NCI-H2227 (cell line): ENCODE measurements around the gene SPRED1.
"Not testable (repeated sequence)": the region's sequence is repeated elsewhere in the genome, so short reads cannot be mapped to it uniquely, and the experiment has no call there.

Experiments used
- DNase-seq: peaks from one replicate; lab custom pipeline; 2025; ENCODE audit not compliant: unreplicated experiment; lab: John Stamatoyannopoulos, UW

SPRED1 gene

DNA sequence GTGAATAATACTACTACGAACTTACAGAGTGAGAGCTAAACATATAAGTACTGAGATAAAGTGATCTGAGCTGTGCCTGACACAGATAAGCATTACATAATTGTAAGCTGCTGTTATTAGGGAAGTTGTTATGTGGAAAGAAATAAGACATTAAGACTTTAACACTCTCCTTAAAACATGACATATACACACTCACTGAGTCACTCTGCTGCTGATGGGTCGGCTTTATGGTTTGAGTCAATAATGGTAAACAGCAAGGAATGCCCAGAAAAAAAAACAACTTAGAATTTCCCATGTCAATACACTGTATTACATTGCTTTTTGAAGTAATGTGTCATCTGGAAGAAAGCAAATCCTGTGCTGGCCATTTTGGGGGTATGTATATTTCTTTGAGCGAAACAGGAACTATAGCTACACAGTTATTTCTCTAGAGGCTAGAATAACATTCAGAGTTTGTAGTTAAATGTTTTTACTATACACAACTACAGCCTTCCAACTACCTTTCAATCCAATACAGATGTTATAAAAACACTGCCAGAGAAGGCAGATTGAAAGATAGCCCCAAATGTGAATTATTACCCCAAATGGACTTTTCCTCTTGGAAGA is 22.8 kb upstream of the SPRED1 start:
- no peak for DNase-seq

GRCh38 chr15:38231436-38231835 is 21.2 kb upstream of the SPRED1 start:
- no peak for DNase-seq

GRCh38 chr15:38237021-38237420 is 15.6 kb upstream of the SPRED1 start:
- DNase-seq = not testable (repeated sequence)

DNA sequence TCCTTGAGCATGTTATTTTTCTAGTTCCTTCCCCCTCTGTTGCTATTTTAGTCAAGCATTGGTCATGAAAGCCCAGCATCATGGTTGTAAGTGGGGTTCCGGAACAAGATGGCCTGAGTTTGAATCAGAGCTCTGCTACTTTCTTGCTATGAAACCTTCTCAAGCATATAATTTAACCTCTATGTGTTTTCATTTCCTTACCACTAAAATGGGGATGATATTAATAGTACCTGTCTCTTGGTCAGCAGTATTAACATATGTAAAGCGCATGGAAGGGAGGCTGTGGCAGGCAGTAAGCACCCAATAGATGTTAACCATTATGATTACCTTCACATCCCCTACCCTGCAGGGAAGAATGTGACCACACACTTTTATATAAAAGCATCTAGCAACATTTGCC is 14.3 kb upstream of the SPRED1 start:
- no peak for DNase-seq

- DNase-seq = no peak
Observed at GRCh38 chr15:38242055-38242454, 10.6 kb upstream of the SPRED1 start.

DNA sequence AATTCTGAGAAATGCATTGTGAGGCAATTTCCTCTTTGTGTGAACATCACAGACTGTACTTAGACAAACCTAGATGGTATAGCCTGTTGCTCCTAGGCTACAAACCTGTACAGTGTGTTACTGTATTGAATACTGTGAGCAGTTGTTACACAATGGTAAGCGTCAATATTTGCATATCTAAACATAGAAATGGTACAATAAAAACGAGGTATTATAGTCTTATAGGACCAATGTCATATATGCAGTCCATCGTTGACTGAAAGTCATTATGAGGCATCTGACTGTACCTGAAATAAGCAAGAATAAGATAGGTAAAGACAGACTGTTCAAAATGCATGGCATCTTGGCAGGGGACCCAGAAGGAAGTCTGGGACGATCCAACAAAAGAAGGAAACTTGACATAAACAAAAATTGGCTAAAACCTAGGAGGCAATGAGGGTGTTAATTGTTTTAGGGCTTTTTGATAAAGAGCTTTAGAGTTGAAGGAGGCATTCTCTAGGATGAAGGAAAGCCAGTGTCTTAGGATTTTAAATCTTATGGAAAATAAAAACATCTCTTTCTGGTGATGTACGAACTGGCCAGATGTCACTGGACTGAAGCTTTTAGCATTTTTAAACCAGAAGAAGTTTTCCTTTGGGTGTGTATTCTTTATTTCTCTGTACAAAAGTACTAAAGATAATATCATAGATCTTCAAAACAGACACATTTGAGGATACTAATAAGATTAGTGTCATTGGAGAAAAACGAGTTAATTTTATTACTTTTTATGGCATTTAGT is 9.2 kb upstream of the SPRED1 start:
- no peak for DNase-seq

DNA sequence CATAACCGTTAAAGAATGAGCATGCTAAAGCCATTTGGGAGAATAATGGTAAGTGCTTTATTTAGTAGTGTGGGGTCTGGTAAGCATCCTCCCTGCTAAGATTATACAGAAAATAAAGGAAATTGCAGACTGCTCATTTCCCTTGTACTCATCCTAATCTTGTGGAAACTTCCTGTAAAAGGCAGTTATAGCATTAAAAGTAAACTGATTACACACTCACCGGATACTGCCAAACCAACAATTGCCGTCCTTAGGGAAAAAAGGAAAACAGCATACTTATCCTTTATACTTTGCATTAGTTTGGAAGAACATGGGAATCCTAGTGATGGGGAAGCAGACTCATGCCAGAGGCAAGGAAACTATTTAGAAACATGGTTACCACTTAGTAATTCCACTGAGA is 5.3 kb upstream of the SPRED1 start:
- DNase-seq = no peak

GRCh38 chr15:38253351-38253781 is 730 bp downstream of the SPRED1 start:
- DNase-seq = no peak

- DNase-seq = peak; percentile 53
Observed at GRCh38 chr15:38254051-38254883, 1.6 kb downstream of the SPRED1 start.

- no peak for DNase-seq
Observed at GRCh38 chr15:38255690-38256089, 3.1 kb downstream of the SPRED1 start.

- DNase-seq = no peak
Observed at GRCh38 chr15:38257676-38258075, 5.0 kb downstream of the SPRED1 start.

DNA sequence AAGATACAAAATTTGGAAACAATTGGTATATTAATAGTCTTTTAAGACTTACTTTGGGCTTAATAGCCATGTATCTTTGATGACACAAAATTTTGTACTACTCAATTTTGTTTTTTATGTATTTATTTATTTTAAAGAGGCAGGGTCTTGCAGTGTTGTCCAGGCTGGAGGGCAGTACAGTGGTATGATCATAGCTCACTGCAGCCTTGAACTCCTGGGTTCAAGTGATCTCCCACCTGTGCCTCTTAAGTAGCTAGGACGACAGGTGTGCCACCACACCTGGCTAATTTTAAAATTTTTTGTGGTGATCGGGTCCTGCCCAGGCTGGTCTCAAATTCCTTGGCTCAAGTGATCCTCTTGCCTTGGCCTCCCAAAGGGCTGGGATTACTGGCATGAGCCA is 6.5 kb downstream of the SPRED1 start:
- DNase-seq = no peak

GRCh38 chr15:38260077-38260476 is 7.4 kb downstream of the SPRED1 start:
- no peak for DNase-seq

DNA sequence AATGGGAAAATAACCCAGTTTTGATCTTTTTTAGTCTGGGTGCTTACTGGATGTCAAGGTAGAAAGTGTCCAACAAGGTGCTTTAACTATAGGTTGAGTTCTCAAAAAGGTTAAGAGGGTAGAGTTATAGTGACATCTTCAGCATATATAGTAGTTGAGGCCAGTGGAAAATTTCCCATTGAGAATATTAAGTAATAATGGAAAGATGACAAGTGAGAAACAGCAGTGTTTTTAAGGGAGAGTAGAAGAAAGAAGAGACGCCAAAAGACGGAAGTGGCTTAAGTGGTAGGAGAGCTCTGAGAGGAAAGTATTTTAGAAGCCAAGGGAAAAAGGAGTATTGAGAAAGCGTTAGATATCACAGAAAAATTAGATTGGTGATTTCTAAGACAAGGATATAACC is 10.6 kb downstream of the SPRED1 start:
- no peak for DNase-seq

DNA sequence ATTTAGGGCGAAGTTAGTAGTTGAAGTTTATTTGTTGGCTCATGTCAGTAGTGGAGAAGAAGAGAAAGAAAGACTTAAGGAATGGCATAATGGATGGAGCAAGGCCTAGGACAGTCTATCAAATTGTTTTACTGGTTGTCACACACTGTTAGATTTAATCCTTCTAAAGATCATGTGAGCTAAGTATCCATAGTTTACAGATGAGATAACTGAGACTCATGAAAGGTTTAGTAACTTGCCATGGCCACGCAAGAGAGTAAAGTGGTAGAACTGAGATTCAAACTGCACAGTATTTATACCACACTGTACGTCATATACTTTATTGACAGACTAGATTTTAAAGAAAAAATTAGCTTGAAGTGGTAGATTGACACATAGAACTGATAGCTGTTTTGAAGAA is 11.4 kb downstream of the SPRED1 start:
- DNase-seq = no peak

DNA sequence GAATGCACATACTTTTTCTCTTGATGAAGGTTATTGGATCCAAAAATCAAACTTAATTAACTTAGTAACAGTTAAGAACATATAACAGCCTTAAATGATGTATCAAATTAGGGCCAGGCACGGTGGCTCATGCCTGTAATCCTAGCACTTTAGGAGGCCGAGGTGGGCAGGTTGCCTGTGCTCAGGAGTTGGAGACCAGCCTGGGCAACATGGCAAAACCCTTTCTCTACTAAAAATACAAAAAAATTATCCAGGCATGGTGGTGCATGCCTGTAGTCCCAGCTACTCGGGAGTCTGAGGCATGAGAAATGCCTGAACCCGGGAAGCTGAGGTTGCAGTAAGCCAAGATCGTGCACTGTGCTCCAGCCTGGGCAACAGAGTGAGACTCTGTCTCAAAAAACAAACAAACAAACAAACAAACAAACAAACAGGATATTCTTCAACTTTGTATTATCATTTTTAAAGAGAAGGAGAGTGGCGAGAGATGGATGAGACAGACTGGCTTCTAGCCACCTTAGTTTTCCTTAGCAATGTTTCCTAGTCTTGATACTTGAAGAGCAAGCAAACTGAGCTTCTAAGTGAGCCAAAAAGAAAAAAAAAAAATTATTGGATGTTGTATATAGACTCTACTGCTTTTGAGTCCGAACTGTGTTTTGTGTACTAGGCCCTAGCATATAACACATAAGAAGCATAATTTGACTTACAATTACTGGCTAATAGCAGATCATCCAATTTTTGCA is 13.8 kb downstream of the SPRED1 start:
- no peak for DNase-seq

DNA sequence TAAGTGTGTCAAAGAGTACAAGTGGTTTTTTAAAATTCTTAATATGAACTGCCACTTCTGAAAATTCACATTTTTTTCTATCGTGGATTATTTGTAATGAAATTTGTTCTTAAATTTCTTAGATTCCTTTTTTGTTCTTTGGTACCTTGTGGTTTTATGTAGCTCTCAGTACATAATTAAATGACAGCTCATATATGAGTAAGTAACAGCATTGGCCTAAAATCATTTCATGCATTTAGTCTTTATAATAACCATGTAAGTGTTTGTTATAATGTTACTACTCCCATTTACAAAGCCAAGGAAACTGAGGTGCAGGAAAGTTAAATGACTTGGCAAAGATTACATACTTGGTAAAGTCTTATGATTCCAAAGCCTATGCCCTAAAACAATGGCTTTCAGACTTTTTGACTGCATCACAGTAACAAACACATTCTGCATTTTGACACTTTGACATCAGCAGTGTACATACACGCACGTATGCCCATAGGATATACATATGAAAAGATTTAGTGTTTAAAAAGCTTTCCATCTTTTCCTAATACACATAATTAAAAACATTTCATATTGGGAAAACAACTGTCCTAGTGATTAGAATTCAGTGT is 14.9 kb downstream of the SPRED1 start:
- no peak for DNase-seq

GRCh38 chr15:38271144-38271543 is 18.5 kb downstream of the SPRED1 start:
- no peak for DNase-seq

DNA sequence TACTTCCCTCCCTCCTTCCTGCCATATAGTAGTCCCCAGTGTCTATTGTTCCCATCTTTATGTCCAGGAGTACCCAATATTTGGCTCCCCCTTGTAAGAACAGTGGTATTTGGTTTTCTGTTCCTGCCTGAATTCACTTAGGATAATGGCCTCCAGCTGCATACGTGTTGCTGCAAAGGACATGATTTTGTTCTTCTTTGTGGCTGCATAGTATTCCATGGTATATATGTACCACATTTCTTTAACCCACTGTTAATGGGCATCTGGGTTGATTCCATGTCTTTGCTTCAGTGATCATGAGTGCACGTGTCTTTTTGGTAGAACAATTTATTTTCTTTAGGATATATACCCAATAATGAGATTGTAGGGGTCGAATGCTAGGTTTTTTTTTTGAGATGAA is 19.3 kb downstream of the SPRED1 start:
- no peak for DNase-seq

- not testable (repeated sequence) for DNase-seq
Observed at GRCh38 chr15:38272431-38272830, 19.8 kb downstream of the SPRED1 start.

GRCh38 chr15:38274135-38274534 is 21.5 kb downstream of the SPRED1 start:
- no peak for DNase-seq
